Measurements from ENCODE around the gene SLC38A3. TPM values are rescaled to one million over a fixed set of nuclear protein-coding genes. Genes with fewer than 3 reads are reported as not detected.

SLC38A3 gene
- total RNA-seq, 1 donor from 2014 or later: not detected

DNA sequence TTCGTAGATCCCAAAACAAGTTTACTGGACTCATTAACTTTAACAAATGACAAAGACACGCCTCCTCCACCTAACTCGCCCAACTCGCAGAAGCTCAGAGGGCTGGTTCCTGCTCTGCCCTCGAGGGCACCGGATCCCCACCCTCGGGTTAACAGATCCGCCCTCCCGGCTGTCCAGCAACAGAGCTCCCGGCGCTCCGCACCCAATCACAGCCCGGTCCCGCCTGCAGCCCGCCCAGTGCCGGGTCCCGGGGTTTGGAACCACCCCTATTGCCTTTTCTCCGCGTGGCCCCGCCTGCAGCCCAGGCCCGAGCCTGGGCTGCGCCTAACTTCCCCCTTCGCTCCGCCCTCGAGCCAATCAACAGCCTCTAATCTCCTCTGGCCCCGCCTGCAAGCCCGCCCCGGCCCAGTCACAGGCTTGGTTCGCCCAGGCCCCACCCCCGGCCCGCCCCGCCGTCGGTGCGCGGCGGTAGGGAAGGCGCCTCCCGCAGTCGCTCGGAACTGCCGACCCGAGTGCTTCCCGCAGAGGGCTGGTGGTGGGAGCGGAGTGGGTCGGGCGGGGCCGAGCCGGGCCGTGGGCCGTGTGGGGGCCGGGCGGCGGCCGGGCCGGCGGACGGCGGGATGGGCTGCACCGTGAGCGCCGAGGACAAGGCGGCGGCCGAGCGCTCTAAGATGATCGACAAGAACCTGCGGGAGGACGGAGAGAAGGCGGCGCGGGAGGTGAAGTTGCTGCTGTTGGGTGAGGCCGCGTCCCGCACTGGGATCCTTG lies 30.8 kb downstream of the SLC38A3 start, which contains the start of gene GNAI2:
Gene GNAI2 (plus strand): TSS at position 489 of the 768 bp plus-strand sequence. CDS start 132 bp downstream, at position 621.
- peaks cover 18% of the 10 kb centered on the region for H3K9me3 Mint-ChIP-seq (ENCODE audit: unreplicated experiment)
- peaks cover 25% of the 10 kb centered on the region for H3K27me3 Mint-ChIP-seq (ENCODE audit: unreplicated experiment)
- TF ChIP-seq, protein P1, sequence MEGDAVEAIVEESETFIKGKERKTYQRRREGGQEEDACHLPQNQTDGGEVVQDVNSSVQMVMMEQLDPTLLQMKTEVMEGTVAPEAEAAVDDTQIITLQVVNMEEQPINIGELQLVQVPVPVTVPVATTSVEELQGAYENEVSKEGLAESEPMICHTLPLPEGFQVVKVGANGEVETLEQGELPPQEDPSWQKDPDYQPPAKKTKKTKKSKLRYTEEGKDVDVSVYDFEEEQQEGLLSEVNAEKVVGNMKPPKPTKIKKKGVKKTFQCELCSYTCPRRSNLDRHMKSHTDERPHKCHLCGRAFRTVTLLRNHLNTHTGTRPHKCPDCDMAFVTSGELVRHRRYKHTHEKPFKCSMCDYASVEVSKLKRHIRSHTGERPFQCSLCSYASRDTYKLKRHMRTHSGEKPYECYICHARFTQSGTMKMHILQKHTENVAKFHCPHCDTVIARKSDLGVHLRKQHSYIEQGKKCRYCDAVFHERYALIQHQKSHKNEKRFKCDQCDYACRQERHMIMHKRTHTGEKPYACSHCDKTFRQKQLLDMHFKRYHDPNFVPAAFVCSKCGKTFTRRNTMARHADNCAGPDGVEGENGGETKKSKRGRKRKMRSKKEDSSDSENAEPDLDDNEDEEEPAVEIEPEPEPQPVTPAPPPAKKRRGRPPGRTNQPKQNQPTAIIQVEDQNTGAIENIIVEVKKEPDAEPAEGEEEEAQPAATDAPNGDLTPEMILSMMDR (IDR thresholded peaks at IDR 0.05; ENCODE audit: partially characterized antibody, unreplicated experiment): no peak
- no peaks in the 10 kb centered on the region for H3K36me3 Mint-ChIP-seq (ENCODE audit: unreplicated experiment)
- H3K4me3 Mint-ChIP-seq (ENCODE audit: unreplicated experiment): peak within 1 kb of the TSS; percentile 98
- peak; percentile 98 for DNase-seq
- H3K27ac Mint-ChIP-seq (ENCODE audit: unreplicated experiment): peak within 1 kb of the TSS; percentile 98
- peaks cover 29% of the 10 kb centered on the region for H3K4me1 Mint-ChIP-seq (ENCODE audit: low read depth, unreplicated experiment)

DNA sequence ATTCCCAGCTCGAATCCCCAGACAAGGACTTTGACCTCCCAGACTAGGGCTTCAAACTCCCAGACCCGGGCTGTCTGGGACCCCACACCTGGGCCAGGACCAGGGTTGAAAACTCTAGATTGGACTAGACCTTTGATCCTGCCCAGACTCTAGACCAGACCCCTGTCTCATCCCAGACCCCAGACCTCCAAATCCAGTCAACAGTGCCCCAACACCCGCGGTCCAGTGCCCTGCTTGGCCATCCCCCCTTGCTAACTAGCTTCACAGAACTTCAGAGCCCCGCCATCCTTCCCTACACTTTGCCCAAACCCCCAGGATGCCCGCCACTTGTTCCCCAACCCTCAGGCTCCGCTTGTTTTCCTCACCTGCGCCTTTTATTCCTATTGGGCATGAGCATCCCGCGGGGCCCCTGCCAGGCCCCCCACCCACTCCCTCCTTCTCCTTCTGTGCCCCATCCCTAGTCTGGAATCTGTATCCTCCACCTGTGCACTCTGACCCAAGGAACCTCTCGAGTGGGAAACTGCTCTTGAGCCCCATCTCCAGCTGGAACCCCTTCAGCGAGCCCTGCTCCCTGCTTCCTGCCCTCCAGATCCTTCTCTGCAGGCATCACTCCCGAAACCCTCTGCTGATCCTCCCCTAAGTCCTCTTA lies 31.5 kb downstream of the SLC38A3 start:
- H3K36me3 Mint-ChIP-seq (ENCODE audit: unreplicated experiment): no peaks in the 10 kb centered on the region
- TF ChIP-seq, protein P1 (IDR thresholded peaks at IDR 0.05; ENCODE audit: partially characterized antibody, unreplicated experiment): no peak
- H3K4me3 Mint-ChIP-seq (ENCODE audit: unreplicated experiment): peak overlapping the region; percentile 98
- peaks cover 19% of the 10 kb centered on the region for H3K9me3 Mint-ChIP-seq (ENCODE audit: unreplicated experiment)
- DNase-seq: no peak
- peaks cover 34% of the 10 kb centered on the region for H3K4me1 Mint-ChIP-seq (ENCODE audit: low read depth, unreplicated experiment)
- H3K27ac Mint-ChIP-seq (ENCODE audit: unreplicated experiment): peak overlapping the region; percentile 98
- H3K27me3 Mint-ChIP-seq (ENCODE audit: unreplicated experiment): peaks cover 28% of the 10 kb centered on the region

DNA sequence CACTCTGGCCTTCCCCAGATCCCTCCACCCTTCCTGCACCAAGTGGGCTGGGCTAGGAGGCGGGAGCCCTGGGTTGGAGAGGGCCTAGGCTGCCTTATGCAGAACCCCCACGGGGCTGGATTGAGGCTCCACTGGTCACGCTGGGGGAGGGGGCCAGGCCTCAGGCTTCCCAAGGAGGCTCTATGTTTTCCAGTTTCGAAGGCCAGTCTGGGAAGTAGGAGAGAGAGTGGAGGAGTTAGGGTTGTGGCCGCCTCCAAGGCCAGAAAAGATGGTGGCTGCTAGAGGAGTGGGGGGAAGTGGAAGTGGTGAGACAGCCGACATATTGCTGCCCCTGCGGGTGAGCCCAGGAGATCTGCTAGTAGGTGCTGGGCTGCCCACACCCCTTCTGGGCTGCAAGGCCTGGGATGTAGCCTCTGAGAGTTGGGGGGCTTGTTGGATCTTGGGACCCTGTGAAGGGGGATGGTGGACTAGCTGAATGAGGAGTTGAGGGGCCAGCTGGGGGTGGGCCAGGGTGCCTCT lies 32.1 kb downstream of the SLC38A3 start:
- no peaks in the 10 kb centered on the region for H3K36me3 Mint-ChIP-seq (ENCODE audit: unreplicated experiment)
- peak overlapping the region; percentile 98 for H3K27ac Mint-ChIP-seq (ENCODE audit: unreplicated experiment)

GRCh38 chr3:50237754-50238548 lies 32.9 kb downstream of the SLC38A3 start:
- H3K27ac Mint-ChIP-seq (ENCODE audit: unreplicated experiment): peak overlapping the region; percentile 98
- H3K27me3 Mint-ChIP-seq (ENCODE audit: unreplicated experiment): peaks cover 31% of the 10 kb centered on the region
- H3K9me3 Mint-ChIP-seq (ENCODE audit: unreplicated experiment): peaks cover 21% of the 10 kb centered on the region
- peak overlapping the region; percentile 98 for H3K4me3 Mint-ChIP-seq (ENCODE audit: unreplicated experiment)
- DNase-seq: peak; percentile 89
- H3K36me3 Mint-ChIP-seq (ENCODE audit: unreplicated experiment): no peaks in the 10 kb centered on the region
- TF ChIP-seq, protein P1 (IDR thresholded peaks at IDR 0.05; ENCODE audit: partially characterized antibody, unreplicated experiment): no peak
- peaks cover 42% of the 10 kb centered on the region for H3K4me1 Mint-ChIP-seq (ENCODE audit: low read depth, unreplicated experiment)

More for the DNA sequence above, 32.1 kb downstream of the SLC38A3 start:
- Mint-ChIP-seq H3K27me3 (ENCODE audit: unreplicated experiment) (peaks cover 29% of the 10 kb centered on the region), H3K4me1 (ENCODE audit: low read depth, unreplicated experiment) (peaks cover 39% of the 10 kb centered on the region), H3K9me3 (ENCODE audit: unreplicated experiment) (peaks cover 20% of the 10 kb centered on the region), H3K4me3 (ENCODE audit: unreplicated experiment) (peak overlapping the region; percentile 98)
- TF ChIP-seq, protein P1 (IDR thresholded peaks at IDR 0.05; ENCODE audit: partially characterized antibody, unreplicated experiment): no peak
- DNase-seq: peak; percentile 74
